ENCODE results near the gene RGS14. TPM values are rescaled to one million over a fixed set of nuclear protein-coding genes. Genes with fewer than 3 reads are reported as not detected.
"Not testable (repeated sequence)": the region's sequence is repeated elsewhere in the genome, so short reads cannot be mapped to it uniquely, and the experiment has no call there.

The RGS14 gene
- total RNA-seq, 4 donors from 2014 or later = 3.7 to 18.3 (median 11.9) TPM

GRCh38 chr5:177419046-177419445 is 61.3 kb downstream of the RGS14 start:
- intact Hi-C loops (cut with DNase I) = no loop called here
- Histone ChIP-seq H3K9me3 (no peaks in the 10 kb centered on the region), H3K4me3 (no peak overlapping the region), H3K36me3 (no peaks in the 10 kb centered on the region), H3K27me3 (no peaks in the 10 kb centered on the region), H3K27ac (replicated peaks in 1 of 4) (no peak overlapping the region), H3K4me1 (peaks cover 0 to 11% (median 5%) of the 10 kb centered on the region in 4 donors)
- no peak for TF ChIP-seq POLR2AphosphoS5 (IDR thresholded peaks at IDR 0.05)
- no peak for TF ChIP-seq EP300 (IDR thresholded peaks at IDR 0.05)
- no peak for TF ChIP-seq CTCF (IDR thresholded peaks at IDR 0.05)
- no peak for TF ChIP-seq POLR2A (IDR thresholded peaks at IDR 0.05; ENCODE audit: low read depth)
- WGBS = 69% methylated on average over 1 of the region's 3 CpGs
- DNase-seq (ENCODE audit: extremely low spot score) = no peak

- peaks cover 2 to 15% (median 9%) of the 10 kb centered on the region in 4 donors for H3K4me1 ChIP-seq
- intact Hi-C loops (cut with DNase I); H3K27me3 ChIP-seq; DNase-seq (ENCODE audit: extremely low spot score); H3K36me3 ChIP-seq; H3K9me3 ChIP-seq; H3K27ac ChIP-seq (replicated peaks in 1 of 4); H3K4me3 ChIP-seq: not testable (repeated sequence)
- 88% methylated on average over 7 of the region's 7 CpGs for WGBS
Observed at GRCh38 chr5:177420472-177420871, 62.7 kb downstream of the RGS14 start.

- Histone ChIP-seq H3K4me3 (no peak overlapping the region), H3K27me3 (no peaks in the 10 kb centered on the region), H3K9me3 (no peaks in the 10 kb centered on the region), H3K36me3 (no peaks in the 10 kb centered on the region), H3K4me1 (peaks cover 5 to 16% (median 11%) of the 10 kb centered on the region in 4 donors), H3K27ac (replicated peaks in 1 of 4) (no peak overlapping the region)
- no peak for DNase-seq (ENCODE audit: extremely low spot score)
- intact Hi-C loops (cut with DNase I) = no loop called here
- 78% methylated on average over 6 of the region's 6 CpGs for WGBS
- no peak for TF ChIP-seq EP300 (IDR thresholded peaks at IDR 0.05)
- TF ChIP-seq POLR2AphosphoS5 (IDR thresholded peaks at IDR 0.05) = no peak
- no peak for TF ChIP-seq CTCF (IDR thresholded peaks at IDR 0.05)
- TF ChIP-seq POLR2A (IDR thresholded peaks at IDR 0.05; ENCODE audit: low read depth) = no peak
Observed at GRCh38 chr5:177421062-177421798, 63.5 kb downstream of the RGS14 start.

Other genes with a start within 250 kb of the RGS14 start
- 10 to 100 TPM; 35.1 to 47.9 (median 43.7) TPM for gene NSD1, start 224.2 kb upstream of the RGS14 start, total RNA-seq
- 10 to 100 TPM; 20.0 to 35.4 (median 31.1) TPM for gene RAB24, start 54.2 kb upstream of the RGS14 start, total RNA-seq
- 10 to 100 TPM; 80.6 to 93.6 (median 88.2) TPM for gene PRELID1, start 54.1 kb upstream of the RGS14 start, total RNA-seq
- 10 to 100 TPM in 1 of 4 donors, 1 to 10 TPM in 3; 2.5 to 11.2 (median 7.9) TPM for gene MXD3, start 46.0 kb upstream of the RGS14 start, total RNA-seq
- 100 to 1,000 TPM in 3 of 4 donors, 10 to 100 TPM in 1; 95.1 to 168 (median 128) TPM for gene LMAN2, start 6.3 kb upstream of the RGS14 start, total RNA-seq
- gene SLC34A1, start 26.5 kb downstream of the RGS14 start, total RNA-seq = not detected
- gene PFN3, start 42.7 kb downstream of the RGS14 start, total RNA-seq = not detected
- under 1 TPM in 1 of 4 donors, not detected in 3; 0.17 TPM for gene F12, start 51.6 kb downstream of the RGS14 start, total RNA-seq
- 10 to 100 TPM; 29.1 to 44.7 (median 36.3) TPM for gene GRK6, start 68.8 kb downstream of the RGS14 start, total RNA-seq
- gene PRR7, start 88.9 kb downstream of the RGS14 start, total RNA-seq = 1 to 10 TPM in 2 of 4 donors, under 1 TPM in 2; 0.42 to 2.5 (median 1.6) TPM
- 100 to 1,000 TPM in 3 of 4 donors, 10 to 100 TPM in 1; 92.2 to 160 (median 130) TPM for gene DBN1, start 115.7 kb downstream of the RGS14 start, total RNA-seq
- gene PDLIM7, start 139.7 kb downstream of the RGS14 start, total RNA-seq = 1,000 to 10,000 TPM in 1 of 4 donors, 100 to 1,000 TPM in 3; 316 to 1,085 (median 575) TPM
- gene DOK3, start 151.9 kb downstream of the RGS14 start, total RNA-seq = 10 to 100 TPM in 1 of 4 donors, 1 to 10 TPM in 3; 6.7 to 15.2 (median 7.5) TPM
- gene DDX41, start 159.0 kb downstream of the RGS14 start, total RNA-seq = 10 to 100 TPM; 58.1 to 92.1 (median 66.0) TPM
- gene FAM193B, start 196.6 kb downstream of the RGS14 start, total RNA-seq = 10 to 100 TPM; 24.4 to 65.6 (median 50.7) TPM
- 10 to 100 TPM; 47.3 to 75.7 (median 62.3) TPM for gene TMED9, start 234.3 kb downstream of the RGS14 start, total RNA-seq
- gene B4GALT7, start 242.2 kb downstream of the RGS14 start, total RNA-seq = 10 to 100 TPM; 14.3 to 17.9 (median 16.9) TPM